Mononuclear cell (primary cell): ENCODE data around the gene RHCG. TPM values are rescaled to one million over a fixed set of nuclear protein-coding genes. Genes with fewer than 3 reads are reported as not detected.

Experiments
- H3K27me3 ChIP-seq: 2 replicates; pipeline ENCODE4 v1.6.0; 2011; ENCODE audit warnings: low read length, control low read depth; ENCODE audit not compliant: insufficient read depth
- H3K4me1 ChIP-seq: 2 replicates; pipeline ENCODE4 v1.5.1; 2011; ENCODE audit warnings: mild to moderate bottlenecking, low read length, control low read depth; ENCODE audit not compliant: insufficient read depth
- H3K4me3 ChIP-seq: 2 replicates; pipeline ENCODE4 v1.5.1; 2011; ENCODE audit warnings: mild to moderate bottlenecking, low read length, moderate library complexity
- H3K9me3 ChIP-seq: 2 replicates; pipeline ENCODE4 v1.5.1; 2011; ENCODE audit warnings: low read depth, mild to moderate bottlenecking, control low read depth, low read length
- total RNA-seq: library from RNA; depleted of rRNA; stranded (reverse); fragments of >200 nt; gene quantifications from one replicate; pipeline ENCODE4 v1.2.3, GENCODE V29; 2012

The RHCG gene
- total RNA-seq, 1 donor, result not detected

GRCh38 chr15:89447676-89448075 lies 48.7 kb downstream of the RHCG start:
- Histone ChIP-seq H3K4me1 (peaks cover 2% of the 10 kb centered on the region), H3K9me3 (no peaks in the 10 kb centered on the region), H3K27me3 (peaks cover 22% of the 10 kb centered on the region), H3K4me3 (no peak overlapping the region)

DNA sequence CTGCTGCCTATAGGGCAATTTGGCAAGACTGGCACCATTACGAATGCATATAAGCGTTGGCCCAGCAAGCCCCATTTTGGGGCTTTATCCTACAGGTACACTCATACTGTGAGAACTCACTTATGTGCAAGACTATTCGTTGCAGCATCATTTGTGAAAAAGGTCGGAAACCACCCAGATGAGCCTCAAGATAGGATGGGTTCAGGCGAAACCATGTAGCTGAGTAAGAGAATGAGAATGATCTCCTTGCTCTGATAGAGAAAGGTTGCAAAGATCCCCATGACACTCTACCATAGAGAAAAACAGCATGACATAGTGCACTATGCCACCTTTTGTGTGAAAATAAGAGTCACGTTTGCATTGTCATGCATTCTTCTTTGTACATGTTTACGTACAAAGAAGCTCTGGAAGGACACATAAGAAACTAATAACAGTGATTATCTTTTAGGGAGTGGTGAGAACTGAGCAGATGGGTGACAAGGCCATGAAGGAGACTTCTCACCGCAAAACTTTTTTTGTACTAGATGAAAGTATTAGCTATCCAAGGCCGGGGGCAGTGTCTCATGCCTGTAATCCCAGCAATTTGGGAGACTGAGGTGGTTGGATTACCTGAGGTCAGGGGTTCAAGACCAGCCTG lies 50.0 kb downstream of the RHCG start:
- Histone ChIP-seq H3K27me3 (peaks cover 20% of the 10 kb centered on the region), H3K9me3 (no peaks in the 10 kb centered on the region), H3K4me1 (peaks cover 15% of the 10 kb centered on the region), H3K4me3 (no peak overlapping the region)

DNA sequence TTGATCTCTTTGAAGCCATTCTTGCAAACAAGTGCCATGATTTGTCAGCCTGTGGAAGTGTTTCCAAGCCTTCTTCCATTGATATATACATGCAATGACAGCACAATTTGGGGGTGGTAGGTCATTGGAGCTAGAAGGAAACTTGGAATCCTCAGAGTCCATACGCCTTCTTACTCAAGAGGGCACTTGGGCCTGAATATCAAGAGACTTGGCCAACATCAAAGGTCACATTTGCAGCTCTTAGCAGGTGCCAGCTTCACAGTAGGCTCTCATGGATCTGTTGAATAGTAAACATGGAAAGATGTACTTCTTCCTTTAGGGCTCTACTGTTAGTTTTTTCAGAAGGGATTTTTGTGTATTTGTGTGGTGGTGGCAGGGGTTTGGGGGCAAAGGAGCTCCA lies 50.9 kb downstream of the RHCG start:
- no peak overlapping the region for H3K4me3 ChIP-seq
- peaks cover 15% of the 10 kb centered on the region for H3K27me3 ChIP-seq
- peaks cover 19% of the 10 kb centered on the region for H3K4me1 ChIP-seq

GRCh38 chr15:89444241-89445225 lies 51.9 kb downstream of the RHCG start:
- H3K27me3 ChIP-seq, result peaks cover 10% of the 10 kb centered on the region
- no peaks in the 10 kb centered on the region for H3K9me3 ChIP-seq
- peaks cover 19% of the 10 kb centered on the region for H3K4me1 ChIP-seq
- H3K4me3 ChIP-seq, result no peak overlapping the region

More for the DNA sequence above, 50.9 kb downstream of the RHCG start:
- no peaks in the 10 kb centered on the region for H3K9me3 ChIP-seq

- H3K9me3 ChIP-seq, result no peaks in the 10 kb centered on the region
- H3K4me3 ChIP-seq, result no peak overlapping the region
- H3K4me1 ChIP-seq, result peaks cover 19% of the 10 kb centered on the region
- peaks cover 7% of the 10 kb centered on the region for H3K27me3 ChIP-seq
These were observed 52.8 kb downstream of the RHCG start for GRCh38 chr15:89443581-89443980.

GRCh38 chr15:89442671-89443307 lies 53.6 kb downstream of the RHCG start:
- Histone ChIP-seq H3K9me3 (no peaks in the 10 kb centered on the region), H3K27me3 (peaks cover 5% of the 10 kb centered on the region), H3K4me3 (no peak overlapping the region), H3K4me1 (peaks cover 19% of the 10 kb centered on the region)

DNA sequence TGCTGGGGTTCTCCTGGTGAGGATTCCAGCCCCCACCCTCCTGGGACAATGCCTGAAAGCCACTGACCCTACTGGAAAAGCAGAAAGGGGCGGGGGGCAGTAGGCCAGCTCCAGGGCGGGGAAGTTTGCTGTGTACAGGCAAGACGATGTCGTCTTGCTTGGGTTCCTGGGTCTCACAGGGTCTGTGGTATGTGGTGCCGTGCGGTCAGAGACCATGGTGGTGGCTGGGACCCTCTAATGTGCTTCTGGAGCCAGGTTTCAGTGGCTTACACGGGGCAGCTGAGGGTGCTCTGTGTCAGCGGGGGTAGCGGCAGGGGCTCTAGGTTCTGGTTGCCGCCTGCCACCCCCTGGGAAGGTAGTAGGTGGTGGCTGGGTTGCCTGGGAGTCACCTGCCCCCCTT lies 54.2 kb downstream of the RHCG start:
- Histone ChIP-seq H3K9me3 (no peaks in the 10 kb centered on the region), H3K27me3 (peaks cover 4% of the 10 kb centered on the region), H3K4me1 (peaks cover 19% of the 10 kb centered on the region), H3K4me3 (no peak overlapping the region)

DNA sequence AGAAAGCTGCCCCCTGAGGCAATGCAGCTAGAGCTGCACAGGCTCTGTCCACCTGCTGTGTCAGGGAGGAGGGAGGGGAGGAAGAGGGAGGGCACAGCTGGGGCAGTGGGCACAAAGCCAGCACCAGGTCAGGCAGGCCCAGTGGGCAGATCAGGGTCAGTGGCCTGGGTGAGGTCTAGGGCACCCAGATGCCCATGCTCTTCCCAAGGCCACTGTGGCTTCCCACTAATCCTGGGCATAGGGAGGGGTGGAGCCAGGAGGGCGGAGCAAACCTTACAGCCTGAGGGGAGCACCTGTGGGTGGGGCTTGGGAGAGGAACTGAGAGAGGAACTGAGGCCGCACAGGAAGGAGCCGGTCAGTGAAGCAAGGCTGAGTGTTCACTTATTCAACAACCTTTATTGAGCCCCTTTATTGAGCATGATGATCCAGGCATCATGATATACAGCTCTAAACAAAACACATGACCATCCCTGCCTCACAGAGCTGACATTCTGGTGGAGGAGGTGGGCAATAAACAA lies 55.0 kb downstream of the RHCG start:
- Histone ChIP-seq H3K4me1 (peaks cover 19% of the 10 kb centered on the region), H3K27me3 (peaks cover 3% of the 10 kb centered on the region), H3K4me3 (no peak overlapping the region), H3K9me3 (no peaks in the 10 kb centered on the region)

GRCh38 chr15:89439764-89440163 lies 56.6 kb downstream of the RHCG start:
- Histone ChIP-seq H3K4me1 (peaks cover 19% of the 10 kb centered on the region), H3K27me3 (no peaks in the 10 kb centered on the region), H3K9me3 (no peaks in the 10 kb centered on the region), H3K4me3 (no peak overlapping the region)

- H3K4me1 ChIP-seq, result peaks cover 8% of the 10 kb centered on the region
- peaks cover 3% of the 10 kb centered on the region for H3K27me3 ChIP-seq
- no peaks in the 10 kb centered on the region for H3K9me3 ChIP-seq
- H3K4me3 ChIP-seq, result no peak overlapping the region
These were observed 59.6 kb downstream of the RHCG start for GRCh38 chr15:89436560-89437311.

DNA sequence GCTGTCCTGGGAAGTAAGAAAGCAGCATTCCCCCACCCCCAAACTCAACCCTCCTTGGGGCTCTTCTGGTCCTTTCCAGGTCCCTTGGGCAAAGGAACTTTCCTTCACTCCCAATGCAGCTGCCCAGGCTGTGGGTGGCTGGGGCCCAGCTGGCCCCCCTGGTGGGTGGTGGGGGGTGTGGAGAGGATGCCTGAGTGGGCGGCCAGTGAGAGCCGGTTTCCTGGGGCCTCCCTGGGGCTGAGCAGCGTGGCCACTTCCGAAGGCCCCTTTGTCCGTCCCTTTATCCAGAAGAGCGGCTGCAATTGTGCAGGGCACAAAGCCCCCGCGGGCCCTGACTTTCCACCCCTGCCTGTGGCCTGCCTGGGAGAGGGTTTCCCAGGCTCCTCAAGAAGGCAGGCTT lies 61.0 kb downstream of the RHCG start:
- Histone ChIP-seq H3K27me3 (peaks cover 5% of the 10 kb centered on the region), H3K4me1 (peaks cover 6% of the 10 kb centered on the region), H3K4me3 (no peak overlapping the region), H3K9me3 (no peaks in the 10 kb centered on the region)

DNA sequence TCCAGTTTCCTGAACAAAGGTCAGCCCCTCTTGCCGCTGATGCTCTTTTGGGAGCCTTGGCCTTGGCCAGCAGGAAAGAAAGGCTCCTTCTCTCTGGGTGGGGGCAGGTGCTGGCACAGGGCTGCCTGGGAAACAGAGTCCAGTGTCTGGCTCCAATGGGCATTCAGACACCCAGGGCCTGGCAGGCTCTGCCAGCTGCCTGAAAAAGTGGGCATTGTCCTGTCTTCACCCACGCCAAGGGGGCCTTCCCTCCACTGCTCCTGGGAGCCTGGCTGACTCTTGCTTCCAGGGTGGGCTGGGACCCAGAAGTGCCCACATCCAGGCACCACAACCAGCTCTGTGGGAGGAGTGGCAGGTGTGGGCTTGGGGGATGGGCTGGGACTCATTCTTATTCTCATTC lies 62.7 kb downstream of the RHCG start:
- Histone ChIP-seq H3K9me3 (no peaks in the 10 kb centered on the region), H3K4me3 (no peak overlapping the region), H3K27me3 (peaks cover 11% of the 10 kb centered on the region), H3K4me1 (peaks cover 7% of the 10 kb centered on the region)

DNA sequence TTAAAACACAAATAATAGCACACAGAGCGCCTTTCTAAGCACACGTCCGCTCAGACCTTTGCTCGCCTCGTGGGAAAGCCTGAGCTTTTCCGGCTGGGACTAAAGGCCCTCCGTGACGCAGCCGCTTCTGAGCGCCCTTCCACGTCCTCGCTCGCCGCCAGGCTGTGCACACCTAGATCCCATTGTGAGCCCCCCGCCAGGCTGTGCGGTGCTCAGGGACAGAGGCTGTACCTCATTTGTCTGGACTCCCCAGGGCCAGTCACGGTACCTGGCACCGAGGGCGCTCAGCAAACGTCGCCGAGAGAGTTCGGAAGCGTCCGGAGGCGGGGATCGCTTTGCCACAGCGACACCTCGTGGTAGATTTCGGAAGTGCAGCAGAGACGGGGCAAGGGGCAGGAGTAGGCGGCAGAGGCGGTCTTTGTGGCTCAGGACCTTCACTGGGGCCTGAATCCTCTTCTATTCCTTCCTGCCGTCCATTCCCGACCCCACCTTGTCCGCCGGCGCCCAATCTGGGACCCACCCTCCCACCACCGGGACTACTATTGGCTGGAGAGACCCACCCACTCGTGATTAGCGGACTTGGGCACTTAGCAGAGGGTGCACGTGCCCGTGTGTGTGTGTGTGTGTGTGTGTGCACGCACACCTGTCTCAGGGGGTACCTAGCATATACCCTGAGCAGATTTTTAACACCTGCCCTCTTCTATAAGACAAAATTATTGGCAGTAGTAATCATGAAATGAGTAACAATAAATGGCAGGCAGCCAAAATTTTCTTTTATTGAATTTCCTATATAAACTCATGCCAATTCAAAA lies 65.6 kb downstream of the RHCG start:
- Histone ChIP-seq H3K4me1 (peaks cover 7% of the 10 kb centered on the region), H3K27me3 (peaks cover 11% of the 10 kb centered on the region), H3K9me3 (no peaks in the 10 kb centered on the region), H3K4me3 (peak overlapping the region; percentile 18)

DNA sequence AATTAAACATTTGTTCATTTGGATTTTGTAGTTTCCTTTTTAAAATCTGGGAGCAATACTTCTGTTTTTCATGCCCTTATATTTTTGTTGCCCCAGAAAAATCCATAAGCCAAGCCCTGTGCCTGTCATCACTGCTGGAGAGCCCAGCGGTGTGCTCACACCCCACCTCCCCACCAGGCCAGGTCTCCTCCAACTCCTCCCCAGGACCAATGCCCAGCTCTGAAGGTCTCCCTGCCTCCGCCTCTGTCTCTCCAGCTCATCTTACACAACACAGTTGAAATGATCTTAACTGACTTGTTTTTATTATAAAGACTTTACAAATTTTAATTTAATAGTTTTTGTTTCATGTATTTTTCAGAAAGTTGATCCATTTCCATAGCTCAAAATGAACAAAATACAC lies 66.4 kb downstream of the RHCG start:
- H3K4me3 ChIP-seq, result no peak overlapping the region
- no peaks in the 10 kb centered on the region for H3K9me3 ChIP-seq
- H3K4me1 ChIP-seq, result peaks cover 7% of the 10 kb centered on the region
- peaks cover 11% of the 10 kb centered on the region for H3K27me3 ChIP-seq
